Liver (tissue), 3 donors: ENCODE results near the gene RPTOR.

ENCODE experiments used
- JUND ChIP-seq, 2 donors: IDR thresholded peaks; 2 replicates each; pipeline ENCODE4 v1.6.1; 2016; ENCODE audit warnings: antibody characterized with exemption in 2 of 2
- MAX ChIP-seq: IDR thresholded peaks from 2 replicates; pipeline ENCODE4 v1.6.1; 2016; ENCODE audit warnings: antibody characterized with exemption
- REST ChIP-seq: IDR thresholded peaks from 2 replicates; pipeline ENCODE4 v1.6.1; 2016; ENCODE audit warnings: antibody characterized with exemption, mild to moderate bottlenecking
- YY1 ChIP-seq: IDR thresholded peaks from 2 replicates; pipeline ENCODE4 v1.6.1; 2016; ENCODE audit warnings: antibody characterized with exemption, mild to moderate bottlenecking
- TF ChIP-seq, protein P1 (sequence below): fragments of 150-350 bp; IDR thresholded peaks from 2 replicates; pipeline ENCODE4 v1.5.1; 2017; ENCODE audit warnings: improper control_type of control experiment, low read depth, low read length; ENCODE audit not compliant: missing input control
- donor health status: healthy.
- donor health status: healthy.

GRCh38 chr17:80868022-80868609 lies 323.5 kb downstream of the RPTOR start:
- TF ChIP-seq, protein P1, sequence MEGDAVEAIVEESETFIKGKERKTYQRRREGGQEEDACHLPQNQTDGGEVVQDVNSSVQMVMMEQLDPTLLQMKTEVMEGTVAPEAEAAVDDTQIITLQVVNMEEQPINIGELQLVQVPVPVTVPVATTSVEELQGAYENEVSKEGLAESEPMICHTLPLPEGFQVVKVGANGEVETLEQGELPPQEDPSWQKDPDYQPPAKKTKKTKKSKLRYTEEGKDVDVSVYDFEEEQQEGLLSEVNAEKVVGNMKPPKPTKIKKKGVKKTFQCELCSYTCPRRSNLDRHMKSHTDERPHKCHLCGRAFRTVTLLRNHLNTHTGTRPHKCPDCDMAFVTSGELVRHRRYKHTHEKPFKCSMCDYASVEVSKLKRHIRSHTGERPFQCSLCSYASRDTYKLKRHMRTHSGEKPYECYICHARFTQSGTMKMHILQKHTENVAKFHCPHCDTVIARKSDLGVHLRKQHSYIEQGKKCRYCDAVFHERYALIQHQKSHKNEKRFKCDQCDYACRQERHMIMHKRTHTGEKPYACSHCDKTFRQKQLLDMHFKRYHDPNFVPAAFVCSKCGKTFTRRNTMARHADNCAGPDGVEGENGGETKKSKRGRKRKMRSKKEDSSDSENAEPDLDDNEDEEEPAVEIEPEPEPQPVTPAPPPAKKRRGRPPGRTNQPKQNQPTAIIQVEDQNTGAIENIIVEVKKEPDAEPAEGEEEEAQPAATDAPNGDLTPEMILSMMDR = no peak
- TF ChIP-seq YY1 (no peak), MAX (no peak), REST (no peak), JUND (IDR thresholded peaks at IDR 0.05) (no peak)
